HepG2 (cell line): ENCODE measurements around the gene CHID1. TPM values are rescaled to one million over a fixed set of nuclear protein-coding genes. Genes with fewer than 3 reads are reported as not detected.

Experiments used
- AKAP8 ChIP-seq: sonication (generic); formaldehyde crosslinking; IDR thresholded peaks from 2 replicates; pipeline ENCODE4 v1.5.1; 2020; ENCODE audit warnings: mild to moderate bottlenecking, missing genetic modification reagents
- ARID2 ChIP-seq: sonication (generic); formaldehyde crosslinking; IDR thresholded peaks from 2 replicates; pipeline ENCODE4 v1.8.1; 2022; ENCODE audit warnings: mild to moderate bottlenecking, missing genetic modification reagents, borderline replicate concordance
- ELF3 ChIP-seq: IDR thresholded peaks from 2 replicates; pipeline ENCODE4 v1.6.1; 2016; ENCODE audit warnings: missing genetic modification reagents, missing compliant biosample characterization
- FOSL2 ChIP-seq: sonication (generic); formaldehyde crosslinking; IDR thresholded peaks from 2 replicates; pipeline ENCODE4 v1.4.0; 2020; ENCODE audit warnings: missing genetic modification reagents
- HDAC2 ChIP-seq: sonication (generic); formaldehyde crosslinking; IDR thresholded peaks from 2 replicates; pipeline ENCODE4 v1.4.0; 2020; ENCODE audit warnings: missing genetic modification reagents
- HNF4G ChIP-seq, 2 experiments: sonication (generic) in 1 of 2; formaldehyde crosslinking in 1 of 2; IDR thresholded peaks; 2 replicates each; pipeline versions ENCODE4 v1.4.0 to v1.6.1; 2011 to 2020; ENCODE audit warnings: borderline replicate concordance in 2 of 2, low read depth in 2 of 2, mild to moderate bottlenecking in 2 of 2, low read length in 1 of 2, missing genetic modification reagents in 1 of 2, moderate library complexity in 1 of 2
- NKX3-1 ChIP-seq: sonication (generic); formaldehyde crosslinking; IDR thresholded peaks from 2 replicates; pipeline ENCODE4 v1.5.0; 2020; ENCODE audit warnings: missing genetic modification reagents
- PHF21A ChIP-seq: sonication (generic); formaldehyde crosslinking; IDR thresholded peaks from 2 replicates; pipeline ENCODE4 v1.5.0; 2020; ENCODE audit warnings: mild to moderate bottlenecking, missing genetic modification reagents
- SOX13 ChIP-seq, 3 experiments: fragments of 450-650 bp in 1 of 3; sonication (generic) in 1 of 3; formaldehyde crosslinking in 1 of 3; IDR thresholded peaks in 2 of 3; conservative IDR thresholded peaks in 1 of 3; 2 replicates each; pipeline versions ENCODE4 v1.5.0 to v1.6.1; 2016 to 2020; ENCODE audit warnings: antibody characterized with exemption in 1 of 3, mild to moderate bottlenecking in 1 of 3, missing compliant biosample characterization in 1 of 3, missing genetic modification reagents in 1 of 3, moderate library complexity in 1 of 3
- TOPORS ChIP-seq: sonication (generic); formaldehyde crosslinking; IDR thresholded peaks from 2 replicates; pipeline ENCODE4 v1.8.0; 2023; ENCODE audit warnings: mild to moderate bottlenecking, missing genetic modification reagents
- ZNF292 ChIP-seq: sonication (generic); formaldehyde crosslinking; IDR thresholded peaks from 2 replicates; pipeline ENCODE4 v1.8.1; 2022; ENCODE audit warnings: mild to moderate bottlenecking, low read depth, missing genetic modification reagents, borderline replicate concordance
- ZNF337 ChIP-seq: sonication (generic); formaldehyde crosslinking; IDR thresholded peaks from 2 replicates; pipeline ENCODE4 v1.5.1; 2020; ENCODE audit warnings: missing genetic modification reagents, low read depth, mild to moderate bottlenecking, borderline replicate concordance
- polyA plus RNA-seq, 8 experiments: library from polyadenylated mRNA; depleted of rRNA in 3 of 8; stranded (reverse) in 7 of 8; unstranded in 1 of 8; fragments of >200 nt; fragmentation: Illumina TruSeq in 4 of 8; extraction: Trizol in 4 of 8; gene quantifications; 2 replicates each; pipeline versions ENCODE4 v1.2.1 to v1.2.3, GENCODE V29; 2011 to 2016; ENCODE audit warnings: low read depth in 4 of 8, missing spikeins in 1 of 8, mixed read lengths in 1 of 8; ENCODE audit not compliant: insufficient read depth in 1 of 8
- total RNA-seq, 5 experiments: library from RNA; depleted of rRNA; stranded (reverse); fragments of >200 nt; fragmentation: Illumina TruSeq; extraction: Trizol; gene quantifications; 2 replicates each; pipeline ENCODE4 v1.2.3, GENCODE V29; 2016; ENCODE audit warnings: low read depth in 1 of 5
- TF ChIP-seq, protein P1 (sequence below): sonication (generic); formaldehyde crosslinking; IDR thresholded peaks from 2 replicates; pipeline ENCODE4 v1.4.0; 2020; ENCODE audit warnings: missing genetic modification reagents
- TF ChIP-seq, protein P2 (sequence below): sonication (generic); formaldehyde crosslinking; IDR thresholded peaks from 2 replicates; pipeline ENCODE4 v1.4.0; 2020; ENCODE audit warnings: missing genetic modification reagents
- TF ChIP-seq, protein P3 (sequence below): sonication (generic); formaldehyde crosslinking; IDR thresholded peaks from 2 replicates; pipeline ENCODE4 v1.4.0; 2020; ENCODE audit warnings: mild to moderate bottlenecking, low read depth, missing genetic modification reagents
- TF ChIP-seq, protein P4 (sequence below): sonication (generic); formaldehyde crosslinking; conservative IDR thresholded peaks from 2 replicates; pipeline ENCODE4 v1.4.0; 2020; ENCODE audit warnings: mild to moderate bottlenecking, missing genetic modification reagents, moderate library complexity

The CHID1 gene
- total and polyA plus RNA-seq, 2 of the 13 experiments (the other 11 are each of a cell fraction or from before 2014, with no cell fraction given) = 65.1 to 93.6 TPM

DNA sequence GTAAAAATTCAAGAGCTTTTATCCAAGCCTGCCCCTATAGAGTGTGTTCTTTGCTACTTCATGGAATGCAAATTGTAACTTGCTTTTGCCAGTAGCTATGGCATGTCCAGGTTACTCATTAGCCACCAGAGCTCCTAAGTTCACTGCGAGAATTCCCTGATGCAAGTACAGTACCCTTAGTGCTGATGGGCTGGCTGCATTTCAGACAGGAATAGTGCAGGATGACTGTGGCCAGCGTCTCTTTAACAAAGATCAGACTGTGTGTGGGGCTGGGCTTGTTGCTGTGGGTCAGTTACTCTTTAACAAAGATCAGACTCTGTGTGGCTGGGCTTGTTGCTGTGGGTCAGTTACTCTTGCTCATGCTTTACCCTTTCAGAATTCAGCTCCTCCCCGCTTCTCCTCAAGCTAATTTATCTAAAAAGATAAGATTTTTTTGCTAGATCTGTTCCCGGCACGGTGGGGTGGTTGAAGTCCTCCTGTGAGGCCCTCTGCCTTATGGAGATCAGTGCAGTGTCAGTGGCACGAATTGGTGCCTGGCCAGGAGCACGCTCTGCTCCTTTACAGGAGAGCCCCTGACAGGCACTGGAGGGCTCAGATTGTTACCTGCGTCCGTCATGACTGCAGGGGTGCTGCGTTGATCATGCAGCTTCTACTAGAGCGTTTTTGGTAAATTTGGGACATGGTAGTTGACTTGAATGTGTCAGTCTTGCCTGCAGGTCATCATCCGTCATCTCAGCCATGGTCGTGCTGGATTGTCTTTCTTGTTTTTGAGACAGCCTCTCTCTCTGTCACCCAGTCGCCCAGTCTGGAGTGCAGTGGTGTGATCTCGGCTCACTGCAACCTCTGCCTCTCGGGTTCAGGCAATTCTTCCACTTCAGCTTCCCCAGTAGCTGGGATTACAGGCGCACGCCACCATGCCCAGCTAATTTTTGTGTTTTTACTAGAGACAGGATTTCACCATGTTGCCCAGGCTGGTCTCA is 42.1 kb upstream of the CHID1 start (continued):
- TF ChIP-seq NKX3-1 (CRISPR knock-in tag) = no peak
- TF ChIP-seq ZNF337 (CRISPR knock-in tag) = 0 out of 2 replicates have a peak, but pooled peaks have one; percentile 5
- TF ChIP-seq HDAC2 = peak; percentile 81
- TF ChIP-seq, protein P1, sequence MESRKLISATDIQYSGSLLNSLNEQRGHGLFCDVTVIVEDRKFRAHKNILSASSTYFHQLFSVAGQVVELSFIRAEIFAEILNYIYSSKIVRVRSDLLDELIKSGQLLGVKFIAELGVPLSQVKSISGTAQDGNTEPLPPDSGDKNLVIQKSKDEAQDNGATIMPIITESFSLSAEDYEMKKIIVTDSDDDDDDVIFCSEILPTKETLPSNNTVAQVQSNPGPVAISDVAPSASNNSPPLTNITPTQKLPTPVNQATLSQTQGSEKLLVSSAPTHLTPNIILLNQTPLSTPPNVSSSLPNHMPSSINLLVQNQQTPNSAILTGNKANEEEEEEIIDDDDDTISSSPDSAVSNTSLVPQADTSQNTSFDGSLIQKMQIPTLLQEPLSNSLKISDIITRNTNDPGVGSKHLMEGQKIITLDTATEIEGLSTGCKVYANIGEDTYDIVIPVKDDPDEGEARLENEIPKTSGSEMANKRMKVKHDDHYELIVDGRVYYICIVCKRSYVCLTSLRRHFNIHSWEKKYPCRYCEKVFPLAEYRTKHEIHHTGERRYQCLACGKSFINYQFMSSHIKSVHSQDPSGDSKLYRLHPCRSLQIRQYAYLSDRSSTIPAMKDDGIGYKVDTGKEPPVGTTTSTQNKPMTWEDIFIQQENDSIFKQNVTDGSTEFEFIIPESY (CRISPR knock-in tag) = no peak
- TF ChIP-seq, protein P2, sequence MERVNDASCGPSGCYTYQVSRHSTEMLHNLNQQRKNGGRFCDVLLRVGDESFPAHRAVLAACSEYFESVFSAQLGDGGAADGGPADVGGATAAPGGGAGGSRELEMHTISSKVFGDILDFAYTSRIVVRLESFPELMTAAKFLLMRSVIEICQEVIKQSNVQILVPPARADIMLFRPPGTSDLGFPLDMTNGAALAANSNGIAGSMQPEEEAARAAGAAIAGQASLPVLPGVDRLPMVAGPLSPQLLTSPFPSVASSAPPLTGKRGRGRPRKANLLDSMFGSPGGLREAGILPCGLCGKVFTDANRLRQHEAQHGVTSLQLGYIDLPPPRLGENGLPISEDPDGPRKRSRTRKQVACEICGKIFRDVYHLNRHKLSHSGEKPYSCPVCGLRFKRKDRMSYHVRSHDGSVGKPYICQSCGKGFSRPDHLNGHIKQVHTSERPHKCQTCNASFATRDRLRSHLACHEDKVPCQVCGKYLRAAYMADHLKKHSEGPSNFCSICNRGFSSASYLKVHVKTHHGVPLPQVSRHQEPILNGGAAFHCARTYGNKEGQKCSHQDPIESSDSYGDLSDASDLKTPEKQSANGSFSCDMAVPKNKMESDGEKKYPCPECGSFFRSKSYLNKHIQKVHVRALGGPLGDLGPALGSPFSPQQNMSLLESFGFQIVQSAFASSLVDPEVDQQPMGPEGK (CRISPR knock-in tag) = peak; percentile 54
- TF ChIP-seq TOPORS (CRISPR knock-in tag) = no peak
- TF ChIP-seq ARID2 (CRISPR knock-in tag) = no peak
- TF ChIP-seq, protein P3, sequence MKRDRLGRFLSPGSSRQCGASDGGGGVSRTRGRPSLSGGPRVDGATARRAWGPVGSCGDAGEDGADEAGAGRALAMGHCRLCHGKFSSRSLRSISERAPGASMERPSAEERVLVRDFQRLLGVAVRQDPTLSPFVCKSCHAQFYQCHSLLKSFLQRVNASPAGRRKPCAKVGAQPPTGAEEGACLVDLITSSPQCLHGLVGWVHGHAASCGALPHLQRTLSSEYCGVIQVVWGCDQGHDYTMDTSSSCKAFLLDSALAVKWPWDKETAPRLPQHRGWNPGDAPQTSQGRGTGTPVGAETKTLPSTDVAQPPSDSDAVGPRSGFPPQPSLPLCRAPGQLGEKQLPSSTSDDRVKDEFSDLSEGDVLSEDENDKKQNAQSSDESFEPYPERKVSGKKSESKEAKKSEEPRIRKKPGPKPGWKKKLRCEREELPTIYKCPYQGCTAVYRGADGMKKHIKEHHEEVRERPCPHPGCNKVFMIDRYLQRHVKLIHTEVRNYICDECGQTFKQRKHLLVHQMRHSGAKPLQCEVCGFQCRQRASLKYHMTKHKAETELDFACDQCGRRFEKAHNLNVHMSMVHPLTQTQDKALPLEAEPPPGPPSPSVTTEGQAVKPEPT = peak; percentile 63; the same call in 1 of the 2 replicates
- TF ChIP-seq ZNF292 (CRISPR knock-in tag) = peak; percentile 90; the same call in 1 of the 2 replicates
- 0 out of 2 replicates have a peak, but pooled peaks have one; percentile 31 for TF ChIP-seq AKAP8 (CRISPR knock-in tag)
- peak; percentile 31; the same call in 1 of the 2 replicates for TF ChIP-seq HNF4G (IDR thresholded peaks at IDR 0.05; ENCODE audit: borderline replicate concordance, low read depth, low read length)
- TF ChIP-seq HNF4G (CRISPR knock-in tag; IDR thresholded peaks at IDR 0.05; ENCODE audit: borderline replicate concordance, low read depth) = peak; percentile 19; the same call in 1 of the 2 replicates
- TF ChIP-seq ELF3 (CRISPR knock-in tag) = 0 out of 2 replicates have a peak, but pooled peaks have one; percentile 49
- TF ChIP-seq SOX13 (IDR thresholded peaks at IDR 0.05) = no peak
- TF ChIP-seq SOX13 (CRISPR knock-in tag; conservative IDR thresholded peaks at IDR 0.05 in 1 of 2, IDR thresholded peaks at IDR 0.05 in 1 of 2) = peak in 1 of 2 experiments; percentile 76; a peak in 1 of 4 replicates
- TF ChIP-seq, protein P4, sequence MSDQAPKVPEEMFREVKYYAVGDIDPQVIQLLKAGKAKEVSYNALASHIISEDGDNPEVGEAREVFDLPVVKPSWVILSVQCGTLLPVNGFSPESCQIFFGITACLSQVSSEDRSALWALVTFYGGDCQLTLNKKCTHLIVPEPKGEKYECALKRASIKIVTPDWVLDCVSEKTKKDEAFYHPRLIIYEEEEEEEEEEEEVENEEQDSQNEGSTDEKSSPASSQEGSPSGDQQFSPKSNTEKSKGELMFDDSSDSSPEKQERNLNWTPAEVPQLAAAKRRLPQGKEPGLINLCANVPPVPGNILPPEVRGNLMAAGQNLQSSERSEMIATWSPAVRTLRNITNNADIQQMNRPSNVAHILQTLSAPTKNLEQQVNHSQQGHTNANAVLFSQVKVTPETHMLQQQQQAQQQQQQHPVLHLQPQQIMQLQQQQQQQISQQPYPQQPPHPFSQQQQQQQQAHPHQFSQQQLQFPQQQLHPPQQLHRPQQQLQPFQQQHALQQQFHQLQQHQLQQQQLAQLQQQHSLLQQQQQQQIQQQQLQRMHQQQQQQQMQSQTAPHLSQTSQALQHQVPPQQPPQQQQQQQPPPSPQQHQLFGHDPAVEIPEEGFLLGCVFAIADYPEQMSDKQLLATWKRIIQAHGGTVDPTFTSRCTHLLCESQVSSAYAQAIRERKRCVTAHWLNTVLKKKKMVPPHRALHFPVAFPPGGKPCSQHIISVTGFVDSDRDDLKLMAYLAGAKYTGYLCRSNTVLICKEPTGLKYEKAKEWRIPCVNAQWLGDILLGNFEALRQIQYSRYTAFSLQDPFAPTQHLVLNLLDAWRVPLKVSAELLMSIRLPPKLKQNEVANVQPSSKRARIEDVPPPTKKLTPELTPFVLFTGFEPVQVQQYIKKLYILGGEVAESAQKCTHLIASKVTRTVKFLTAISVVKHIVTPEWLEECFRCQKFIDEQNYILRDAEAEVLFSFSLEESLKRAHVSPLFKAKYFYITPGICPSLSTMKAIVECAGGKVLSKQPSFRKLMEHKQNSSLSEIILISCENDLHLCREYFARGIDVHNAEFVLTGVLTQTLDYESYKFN (CRISPR knock-in tag) = peak; percentile 96
- peak; percentile 92 for TF ChIP-seq PHF21A (CRISPR knock-in tag)
- TF ChIP-seq FOSL2 = peak; percentile 62
